Loucy (cell line): ENCODE results near the gene BACH1.

Experiments used
- H2AFZ ChIP-seq: fragments of 200-600 bp; sonication (generic); 2 replicates; pipeline ENCODE4 v1.6.0; 2016; ENCODE audit warnings: antibody characterized with exemption, mild to moderate bottlenecking, low read length, moderate library complexity
- H3F3A ChIP-seq: fragments of 200-600 bp; 2 replicates; pipeline ENCODE4 v1.6.0; 2016; ENCODE audit warnings: antibody characterized with exemption, low read depth, mild to moderate bottlenecking
- H3K27me3 ChIP-seq: fragments of 200-600 bp; sonication (generic); 2 replicates; pipeline ENCODE4 v1.6.1; 2014; ENCODE audit warnings: low read length, mild to moderate bottlenecking; ENCODE audit not compliant: insufficient read depth, poor library complexity, severe bottlenecking
- H3K36me3 ChIP-seq: fragments of 200-600 bp; sonication (generic); 2 replicates; pipeline ENCODE4 v1.6.1; 2016; ENCODE audit warnings: low read length; ENCODE audit not compliant: insufficient read depth
- H3K4me1 ChIP-seq: fragments of 200-600 bp; sonication (generic); 2 replicates; pipeline ENCODE4 v1.5.1; 2014; ENCODE audit warnings: low read length, mild to moderate bottlenecking; ENCODE audit not compliant: insufficient read depth, poor library complexity, severe bottlenecking
- H3K4me2 ChIP-seq: fragments of 200-600 bp; sonication (generic); 2 replicates; pipeline ENCODE4 v1.6.0; 2014; ENCODE audit warnings: antibody characterized with exemption, low read length, low read depth, mild to moderate bottlenecking; ENCODE audit not compliant: poor library complexity, severe bottlenecking
- H3K4me3 ChIP-seq: fragments of 200-600 bp; sonication (generic); 2 replicates; pipeline ENCODE4 v1.5.1; 2014; ENCODE audit warnings: low read length, mild to moderate bottlenecking, mixed read lengths; ENCODE audit not compliant: poor library complexity, severe bottlenecking
- H3K79me2 ChIP-seq: fragments of 200-600 bp; sonication (generic); 2 replicates; pipeline ENCODE4 v1.6.1; 2014; ENCODE audit warnings: low read length; ENCODE audit not compliant: insufficient read depth
- H3K9ac ChIP-seq: fragments of 200-600 bp; sonication (generic); 2 replicates; pipeline ENCODE4 v1.6.0; 2014; ENCODE audit warnings: mild to moderate bottlenecking, low read depth, low read length, moderate library complexity; ENCODE audit not compliant: poor library complexity, severe bottlenecking
- H3K9me2 ChIP-seq: fragments of 200-600 bp; sonication (generic); replicated peaks from 2 replicates; pipeline ENCODE4 v1.6.1; 2016; ENCODE audit warnings: low read depth, low read length, mixed read lengths
- H3K9me3 ChIP-seq: fragments of 200-600 bp; sonication (generic); 2 replicates; pipeline ENCODE4 v1.6.1; 2014; ENCODE audit warnings: mild to moderate bottlenecking, antibody characterized with exemption, low read length, low read depth; ENCODE audit not compliant: insufficient read depth
- H4K20me1 ChIP-seq: fragments of 200-600 bp; sonication (generic); 2 replicates; pipeline ENCODE4 v1.6.0; 2014; ENCODE audit warnings: antibody characterized with exemption, low read length, mild to moderate bottlenecking; ENCODE audit not compliant: insufficient read depth, poor library complexity, severe bottlenecking
- CTCF ChIP-seq: fragments of 200-600 bp; sonication (generic); conservative IDR thresholded peaks from 2 replicates; pipeline ENCODE4 v1.5.1; 2014; ENCODE audit warnings: mild to moderate bottlenecking, antibody characterized with exemption, low read length
- EZH2phosphoT487 ChIP-seq: fragments of 200-600 bp; IDR thresholded peaks from 2 replicates; pipeline ENCODE4 v1.6.1; 2018; ENCODE audit warnings: antibody characterized with exemption, mild to moderate bottlenecking, moderate library complexity, borderline replicate concordance

Gene BACH1

GRCh38 chr21:29379517-29380054, 80.9 kb downstream of the BACH1 start:
- Histone ChIP-seq H3K4me2 (no peak overlapping the region), H3K36me3 (no peaks in the 10 kb centered on the region), H3K9me2 (no peaks in the 10 kb centered on the region), H3K79me2 (no peaks in the 10 kb centered on the region), H3K27me3 (no peaks in the 10 kb centered on the region), H2AFZ (no peak overlapping the region), H3K9me3 (no peaks in the 10 kb centered on the region), H3F3A (no peaks in the 10 kb centered on the region), H3K9ac (no peak overlapping the region), H3K4me3 (no peak overlapping the region), H4K20me1 (no peaks in the 10 kb centered on the region), H3K4me1 (peaks cover 11% of the 10 kb centered on the region)
- TF ChIP-seq CTCF = no peak
- TF ChIP-seq EZH2phosphoT487 = no peak

GRCh38 chr21:29382030-29382654, 83.4 kb downstream of the BACH1 start:
- Histone ChIP-seq H2AFZ (no peak overlapping the region), H3K36me3 (no peaks in the 10 kb centered on the region), H3K4me1 (peaks cover 3% of the 10 kb centered on the region), H3K9ac (no peak overlapping the region), H3K79me2 (no peaks in the 10 kb centered on the region), H3F3A (no peaks in the 10 kb centered on the region), H3K4me2 (no peak overlapping the region), H4K20me1 (no peaks in the 10 kb centered on the region), H3K27me3 (no peaks in the 10 kb centered on the region), H3K9me3 (no peaks in the 10 kb centered on the region), H3K4me3 (no peak overlapping the region), H3K9me2 (no peaks in the 10 kb centered on the region)
- TF ChIP-seq CTCF (no peak), EZH2phosphoT487 (no peak)

GRCh38 chr21:29384683-29385359, 86.1 kb downstream of the BACH1 start:
- Histone ChIP-seq H3K4me1 (no peaks in the 10 kb centered on the region), H3K9me3 (no peaks in the 10 kb centered on the region), H3K79me2 (no peaks in the 10 kb centered on the region), H4K20me1 (no peaks in the 10 kb centered on the region), H3F3A (no peaks in the 10 kb centered on the region), H3K4me2 (no peak overlapping the region), H3K9me2 (no peaks in the 10 kb centered on the region), H3K36me3 (no peaks in the 10 kb centered on the region), H3K4me3 (no peak overlapping the region), H3K27me3 (no peaks in the 10 kb centered on the region), H2AFZ (no peak overlapping the region), H3K9ac (no peak overlapping the region)
- no peak for TF ChIP-seq EZH2phosphoT487
- TF ChIP-seq CTCF = no peak
